NCI-H1436 (cell line): ENCODE data around the gene MICA.

Experiments used
- DNase-seq: peaks from one replicate; lab custom pipeline; 2025; lab: John Stamatoyannopoulos, UW

The MICA gene

GRCh38 chr6:31460361-31461025, 57.1 kb downstream of the MICA start:
- DNase-seq = no peak

GRCh38 chr6:31462026-31462963, 58.9 kb downstream of the MICA start:
- no peak for DNase-seq

- DNase-seq = peak; percentile 75
Observed at GRCh38 chr6:31462964-31463870, 59.8 kb downstream of the MICA start.

- DNase-seq = no peak
Observed at GRCh38 chr6:31464252-31465184, 61.1 kb downstream of the MICA start.
